Retina (tissue), 1 donor: Measurements from ENCODE around the gene CBFB.
A peak's percentile ranks its signal among the peaks of the same experiment; 100 is the strongest.

ENCODE experiments used
- DNase-seq: peaks from one replicate; pipeline ENCODE4 v3.0.0-alpha.2; 2016

CBFB gene

GRCh38 chr16:67043420-67043819 lies 14.5 kb downstream of the CBFB start:
- no peak for DNase-seq

- no peak for DNase-seq
Measured at GRCh38 chr16:67050796-67051195, 21.8 kb downstream of the CBFB start.

- DNase-seq, result no peak
Measured at GRCh38 chr16:67052399-67052798, 23.4 kb downstream of the CBFB start.

GRCh38 chr16:67053767-67054334 lies 24.9 kb downstream of the CBFB start:
- no peak for DNase-seq

GRCh38 chr16:67054901-67055300 lies 26.0 kb downstream of the CBFB start:
- DNase-seq, result no peak

GRCh38 chr16:67055712-67056487 lies 27.0 kb downstream of the CBFB start:
- DNase-seq, result no peak

GRCh38 chr16:67063008-67063407 lies 34.1 kb downstream of the CBFB start:
- DNase-seq, result no peak

- DNase-seq, result no peak
Measured at GRCh38 chr16:67068212-67068753, 39.3 kb downstream of the CBFB start.

- no peak for DNase-seq
Measured at GRCh38 chr16:67071476-67072048, 42.6 kb downstream of the CBFB start.

- no peak for DNase-seq
Measured at GRCh38 chr16:67075331-67075730, 46.4 kb downstream of the CBFB start.

GRCh38 chr16:67077871-67078270 lies 48.9 kb downstream of the CBFB start:
- no peak for DNase-seq

- no peak for DNase-seq
Measured at GRCh38 chr16:67082100-67082499, 53.2 kb downstream of the CBFB start.

- no peak for DNase-seq
Measured at GRCh38 chr16:67082891-67083290, 53.9 kb downstream of the CBFB start.

- no peak for DNase-seq
Measured at GRCh38 chr16:67084345-67085028, 55.5 kb downstream of the CBFB start.

GRCh38 chr16:67086822-67087221 lies 57.9 kb downstream of the CBFB start:
- no peak for DNase-seq

- no peak for DNase-seq
Measured at GRCh38 chr16:67087291-67087690, 58.3 kb downstream of the CBFB start.

- DNase-seq, result no peak
Measured at GRCh38 chr16:67087803-67088202, 58.9 kb downstream of the CBFB start.

- peak; percentile 28 for DNase-seq
Measured at GRCh38 chr16:67088551-67088950, 59.6 kb downstream of the CBFB start.

GRCh38 chr16:67089101-67089500 lies 60.2 kb downstream of the CBFB start:
- DNase-seq, result no peak

- no peak for DNase-seq
Measured at GRCh38 chr16:67091906-67092566, 63.1 kb downstream of the CBFB start.

- no peak for DNase-seq
Measured at GRCh38 chr16:67093098-67093726, 64.3 kb downstream of the CBFB start.

GRCh38 chr16:67098599-67098998 lies 69.7 kb downstream of the CBFB start:
- no peak for DNase-seq
